Heart right ventricle (tissue), 16 donors: ENCODE data around the gene GANC. TPM values are rescaled to one million over a fixed set of nuclear protein-coding genes. Genes with fewer than 3 reads are reported as not detected.
A peak's percentile ranks its signal among the peaks of the same experiment; 100 is the strongest.
"Not testable (repeated sequence)": the region's sequence is repeated elsewhere in the genome, so short reads cannot be mapped to it uniquely, and the experiment has no call there.

Experiments
- ATAC-seq, 8 donors: fragments of 200-7000 bp; cut with Tn5 transposase; one replicate each; pipeline ENCODE4 v1.9.1; 2020; ENCODE audit warnings: mild to moderate bottlenecking in 8 of 8, moderate library complexity in 8 of 8, moderate number of reproducible peaks in 1 of 8
- DNase-seq, 2 donors: peaks; one replicate each; pipeline ENCODE4 v3.0.0-alpha.2; 2020
- H3K27ac ChIP-seq, 10 donors: fragments of 200-600 bp; sonication (generic) in 2 of 10; one replicate each; pipeline versions ENCODE4 v1.5.0 to v1.8.0; 2020 to 2022; ENCODE audit warnings: mild to moderate bottlenecking in 3 of 10
- H3K27me3 ChIP-seq, 7 donors: fragments of 200-600 bp; one replicate each; pipeline ENCODE4 v1.8.0; 2021 to 2022; ENCODE audit warnings: mild to moderate bottlenecking in 2 of 7
- H3K36me3 ChIP-seq, 9 donors: fragments of 200-600 bp; sonication (generic) in 1 of 9; one replicate each; pipeline versions ENCODE4 v1.5.0 to v1.8.0; 2020 to 2022; ENCODE audit warnings: mild to moderate bottlenecking in 2 of 9
- H3K4me1 ChIP-seq, 9 donors: fragments of 200-600 bp; sonication (generic) in 1 of 9; one replicate each; pipeline versions ENCODE4 v1.5.0 to v1.8.0; 2020 to 2022; ENCODE audit warnings: mild to moderate bottlenecking in 4 of 9
- H3K4me3 ChIP-seq, 10 donors: fragments of 200-600 bp; sonication (generic) in 2 of 10; one replicate each; pipeline versions ENCODE4 v1.5.0 to v1.8.0; 2020 to 2022; ENCODE audit warnings: mild to moderate bottlenecking in 7 of 10, moderate library complexity in 2 of 10
- H3K9me3 ChIP-seq, 11 donors: fragments of 200-600 bp in 10 of 11; sonication (generic) in 2 of 11; one replicate each; pipeline versions ENCODE4 v1.5.0 to v1.8.0; 2013 to 2022; ENCODE audit warnings: mild to moderate bottlenecking in 2 of 11, control low read depth in 1 of 11, moderate library complexity in 1 of 11
- CTCF ChIP-seq, 9 donors: fragments of 200-600 bp; sonication (generic) in 2 of 9; IDR thresholded peaks; one replicate each; pipeline versions ENCODE4 v1.5.0 to v1.8.0; 2021 to 2022; ENCODE audit warnings: antibody characterized with exemption in 9 of 9, mild to moderate bottlenecking in 5 of 9, moderate library complexity in 1 of 9
- WGBS, 2 donors: extraction: QIAGEN DNeasy Blood & Tissue Kit; methylation state at CpG; one replicate each; pipeline ENCODE4 v1.1.7; 2013; ENCODE audit warnings: inconsistent platforms in 1 of 2; 5-methylcytosine and 5-hydroxymethylcytosine counted together
- intact Hi-C, 10 donors: fragments of 100-400 bp; cut with DNase I; formaldehyde crosslinking; loops; one replicate each; pipeline versions ENCODE4 v1.11.1 to v1.14.2; 2022
- polyA plus RNA-seq, 2 donors: library from polyadenylated mRNA; stranded (reverse); fragments of 200-250 nt; gene quantifications; one replicate each; pipeline ENCODE4 v1.2.3, GENCODE V29; 2013
- total RNA-seq, 10 donors: library from RNA; stranded (reverse); fragmentation: NEBNext Ultra II Directional in 3 of 10; extraction: Animal tissue kit (Norgen Biotek cat#: 25700) in 3 of 10; gene quantifications; one replicate each; pipeline versions ENCODE4 v1.2.1 to v1.2.4, GENCODE V29; 2021 to 2023
- donor health status: Arrhythmogenic right ventricular cardiomyopathy.
- donor health status: ischemic (EF 13 %, LVEDD 7.1; RV severe dilation, severe dysfunction).
- donor health status: healthy with polysubstance abuse.
- donor health status: DM: no; HTN: yes; CAD: no.
- donor health status: DM: no; HTN: no; CAD: no.
- donor health status: ischemic (EF 25% LVEDD 6.9; RV normal size, moderate dysfunction).
- donor health status: ischemic (EF 25% LVEDD 5.7; RV mildly dilated, moderate dysfunction).
- donor health status: healthy.
- donor health status: DM: yes; HTN: yes; CAD: no.
- donor health status: Ischemic cardiomyopathy.
- donor health status: ischemic (EF 35%, LVEDD 5.7; RV mildly dilated, moderate dysfunction).
- donor health status: nonischemic (EF 11% LVEDD 7.7; RV severe dilation, severe dysfunction).
- donor health status: DM: yes; HTN: yes; CAD: no.
- donor health status: PGD.
- donor health status: ischemic (EF 29% LVEDD 5.4; RV normal size, mild dysfunction).
- donor health status: nonischemic (EF 23%, LVEDD 6.1; RV moderate dilation, normal function).

The GANC gene
- total and polyA plus RNA-seq, 12 donors = 5.3 to 25.8 (median 17.6) TPM

- H3K27me3 ChIP-seq = no peaks in the 10 kb centered on the region
- WGBS, 2 donors = 89 to 93% methylated on average over 4 of the region's 4 CpGs
- peaks cover 0 to 59% (median 10%) of the 10 kb centered on the region in 9 donors for H3K36me3 ChIP-seq
- H3K4me3 ChIP-seq = no peak overlapping the region
- no peak for ATAC-seq
- TF ChIP-seq CTCF (IDR thresholded peaks at IDR 0.05) = no peak
- intact Hi-C loops = loop anchor here in 1 of 10 donors (5.0 kb wide), 1 partner anchor 45 kb away; no protein-coding TSS in a partner anchor
- peaks cover 0 to 30% (median 7%) of the 10 kb centered on the region in 11 donors for H3K9me3 ChIP-seq
- peaks cover 0 to 11% (median 0%) of the 10 kb centered on the region in 9 donors for H3K4me1 ChIP-seq
- no peak overlapping the region for H3K27ac ChIP-seq
- DNase-seq = no peak
Observed at GRCh38 chr15:42332331-42332730, 59.3 kb downstream of the GANC start.

GRCh38 chr15:42335074-42335473, 62.1 kb downstream of the GANC start:
- Histone ChIP-seq H3K9me3 (peaks cover 0 to 30% (median 7%) of the 10 kb centered on the region in 11 donors), H3K36me3 (peaks cover 0 to 38% (median 5%) of the 10 kb centered on the region in 9 donors), H3K27me3 (no peaks in the 10 kb centered on the region), H3K27ac (no peak overlapping the region), H3K4me3 (no peak overlapping the region), H3K4me1 (peaks cover 0 to 19% (median 7%) of the 10 kb centered on the region in 9 donors)
- no peak for DNase-seq
- intact Hi-C loops = no loop called here
- TF ChIP-seq CTCF (IDR thresholded peaks at IDR 0.05) = no peak
- no peak for ATAC-seq
- 98 to 99% methylated on average over 2 of the region's 2 CpGs for WGBS, 2 donors

GRCh38 chr15:42336650-42337049, 63.6 kb downstream of the GANC start:
- H3K27me3 ChIP-seq, H3K27ac ChIP-seq, H3K4me3 ChIP-seq, DNase-seq, H3K4me1 ChIP-seq, ATAC-seq, intact Hi-C loops: not testable (repeated sequence)
- Histone ChIP-seq H3K36me3 (peaks cover 0 to 38% (median 4%) of the 10 kb centered on the region in 9 donors), H3K9me3 (peaks cover 0 to 30% (median 7%) of the 10 kb centered on the region in 11 donors)
- 93 to 97% methylated on average over 1 of the region's 1 CpG for WGBS, 2 donors

GRCh38 chr15:42337104-42337503, 64.1 kb downstream of the GANC start:
- DNase-seq, ATAC-seq, H3K4me3 ChIP-seq, H3K27ac ChIP-seq, intact Hi-C loops, H3K27me3 ChIP-seq, H3K4me1 ChIP-seq: not testable (repeated sequence)
- 98 to 100% methylated on average over 3 of the region's 3 CpGs for WGBS, 2 donors
- peaks cover 0 to 38% (median 4%) of the 10 kb centered on the region in 9 donors for H3K36me3 ChIP-seq
- H3K9me3 ChIP-seq = peaks cover 0 to 30% (median 7%) of the 10 kb centered on the region in 11 donors

- Histone ChIP-seq H3K36me3 (peaks cover 0 to 52% (median 9%) of the 10 kb centered on the region in 9 donors), H3K27me3 (no peaks in the 10 kb centered on the region), H3K4me1 (peaks cover 0 to 9% (median 5%) of the 10 kb centered on the region in 9 donors), H3K27ac (peak overlapping the region in 5 of 10 donors; percentile 8 to 43 (median 12)), H3K9me3 (peaks cover 0 to 30% (median 7%) of the 10 kb centered on the region in 11 donors), H3K4me3 (no peak overlapping the region)
- WGBS, 2 donors = 18 to 26% methylated on average over 2 of the region's 2 CpGs
- no peak for TF ChIP-seq CTCF (IDR thresholded peaks at IDR 0.05)
- DNase-seq (no peak), ATAC-seq (no peak)
- intact Hi-C loops = no loop called here
Observed at GRCh38 chr15:42338500-42338899, 65.5 kb downstream of the GANC start.
